ENCODE data around the gene HSD17B2.

HSD17B2 gene

DNA sequence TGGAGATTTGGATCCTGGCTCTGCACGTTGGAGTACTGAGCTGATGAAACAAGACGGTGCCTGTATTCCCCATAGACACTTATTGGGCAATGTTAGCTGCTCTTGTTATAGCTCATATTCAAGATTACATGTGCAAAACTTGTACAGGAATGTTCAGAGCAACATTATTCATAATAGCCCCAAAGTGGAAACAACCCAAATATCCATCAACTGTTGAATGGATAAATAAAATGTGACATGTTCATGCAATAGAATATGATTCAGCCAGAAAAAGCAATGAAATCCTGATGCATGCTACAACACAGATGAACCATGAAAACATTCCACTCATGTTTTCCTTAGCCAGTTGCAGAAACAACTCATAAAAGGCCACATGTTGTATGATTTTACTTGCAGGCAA, 18.1 kb upstream of the HSD17B2 start:
- TF ChIP-seq, protein P1, sequence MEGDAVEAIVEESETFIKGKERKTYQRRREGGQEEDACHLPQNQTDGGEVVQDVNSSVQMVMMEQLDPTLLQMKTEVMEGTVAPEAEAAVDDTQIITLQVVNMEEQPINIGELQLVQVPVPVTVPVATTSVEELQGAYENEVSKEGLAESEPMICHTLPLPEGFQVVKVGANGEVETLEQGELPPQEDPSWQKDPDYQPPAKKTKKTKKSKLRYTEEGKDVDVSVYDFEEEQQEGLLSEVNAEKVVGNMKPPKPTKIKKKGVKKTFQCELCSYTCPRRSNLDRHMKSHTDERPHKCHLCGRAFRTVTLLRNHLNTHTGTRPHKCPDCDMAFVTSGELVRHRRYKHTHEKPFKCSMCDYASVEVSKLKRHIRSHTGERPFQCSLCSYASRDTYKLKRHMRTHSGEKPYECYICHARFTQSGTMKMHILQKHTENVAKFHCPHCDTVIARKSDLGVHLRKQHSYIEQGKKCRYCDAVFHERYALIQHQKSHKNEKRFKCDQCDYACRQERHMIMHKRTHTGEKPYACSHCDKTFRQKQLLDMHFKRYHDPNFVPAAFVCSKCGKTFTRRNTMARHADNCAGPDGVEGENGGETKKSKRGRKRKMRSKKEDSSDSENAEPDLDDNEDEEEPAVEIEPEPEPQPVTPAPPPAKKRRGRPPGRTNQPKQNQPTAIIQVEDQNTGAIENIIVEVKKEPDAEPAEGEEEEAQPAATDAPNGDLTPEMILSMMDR (IDR thresholded peaks at IDR 0.05; ENCODE audit: control extremely low read depth, extremely low read depth, low read depth, missing control alignments) = no peak
- no peak for DNase-seq (ENCODE audit: extremely low spot score)
- CTCF ChIA-PET = no interaction called here
- POLR2A ChIA-PET = no interaction called here

GRCh38 chr16:82017911-82018568, 17.0 kb upstream of the HSD17B2 start:
- DNase-seq (ENCODE audit: extremely low spot score) = no peak
- TF ChIP-seq, protein P1 (IDR thresholded peaks at IDR 0.05; ENCODE audit: control extremely low read depth, extremely low read depth, low read depth, missing control alignments) = no peak
- CTCF ChIA-PET = no interaction called here
- POLR2A ChIA-PET = no interaction called here

GRCh38 chr16:82019535-82019934, 15.5 kb upstream of the HSD17B2 start:
- TF ChIP-seq, protein P1 (IDR thresholded peaks at IDR 0.05; ENCODE audit: control extremely low read depth, extremely low read depth, low read depth, missing control alignments) = no peak
- no peak for DNase-seq (ENCODE audit: extremely low spot score)
- ChIA-PET CTCF (no interaction called here), POLR2A (no interaction called here)

- no peak for DNase-seq (ENCODE audit: extremely low spot score)
- CTCF ChIA-PET = no interaction called here
- TF ChIP-seq, protein P1 (IDR thresholded peaks at IDR 0.05; ENCODE audit: control extremely low read depth, extremely low read depth, low read depth, missing control alignments) = no peak
- POLR2A ChIA-PET = no interaction called here
These were observed 15.0 kb upstream of the HSD17B2 start for GRCh38 chr16:82020051-82020450.

- POLR2A ChIA-PET = no interaction called here
- TF ChIP-seq, protein P1 (IDR thresholded peaks at IDR 0.05; ENCODE audit: control extremely low read depth, extremely low read depth, low read depth, missing control alignments) = no peak
- CTCF ChIA-PET = interaction anchor here (1.1 to 1.6 kb wide), 2 partner anchors 8 to 16 kb away, joined by 3 to 5 read pairs; no protein-coding TSS in a partner anchor
- no peak for DNase-seq (ENCODE audit: extremely low spot score)
These were observed 11.8 kb upstream of the HSD17B2 start for GRCh38 chr16:82023206-82023605.

GRCh38 chr16:82024316-82024715, 10.7 kb upstream of the HSD17B2 start:
- TF ChIP-seq, protein P1 (IDR thresholded peaks at IDR 0.05; ENCODE audit: control extremely low read depth, extremely low read depth, low read depth, missing control alignments) = no peak
- ChIA-PET CTCF (no interaction called here), POLR2A (no interaction called here)
- no peak for DNase-seq (ENCODE audit: extremely low spot score)
